Vagina (tissue), 2 donors: ENCODE data around the gene FBXW5. TPM values are rescaled to one million over a fixed set of nuclear protein-coding genes. Genes with fewer than 3 reads are reported as not detected.

Source experiments
- DNase-seq, 2 donors: peaks; one replicate each; pipeline ENCODE4 v3.0.0-alpha.2; 2017; ENCODE audit errors: extremely low spot score in 2 of 2
- H3K27ac ChIP-seq: fragments of 200-600 bp; sonication (generic); one replicate; pipeline ENCODE4 v1.5.1; 2019
- H3K27me3 ChIP-seq: fragments of 200-600 bp; sonication (generic); one replicate; pipeline ENCODE4 v1.5.1; 2019
- H3K36me3 ChIP-seq, 2 donors: fragments of 200-600 bp; sonication (generic); one replicate each; pipeline ENCODE4 v1.5.1; 2017 to 2019
- H3K4me1 ChIP-seq: fragments of 200-600 bp; sonication (generic); one replicate; pipeline ENCODE4 v1.5.1; 2019
- H3K4me3 ChIP-seq, 2 donors: fragments of 200-600 bp; sonication (generic); 1 replicate in 1 of 2; 2 replicates in 1 of 2; pipeline ENCODE4 v1.5.1; 2016 to 2019
- H3K9me3 ChIP-seq: fragments of 200-600 bp; sonication (generic); one replicate; pipeline ENCODE4 v1.5.1; 2019
- POLR2A ChIP-seq, 2 donors: fragments of 450-650 bp; IDR thresholded peaks; one replicate each; pipeline ENCODE4 v1.6.1; 2017; ENCODE audit warnings: antibody characterized with exemption in 2 of 2, mild to moderate bottlenecking in 2 of 2, moderate library complexity in 2 of 2
- POLR2AphosphoS5 ChIP-seq, 2 donors: sonication (generic); formaldehyde crosslinking; IDR thresholded peaks; one replicate each; pipeline ENCODE4 v1.9.0; 2017; ENCODE audit warnings: antibody characterized with exemption in 2 of 2, mild to moderate bottlenecking in 2 of 2, low read depth in 1 of 2; ENCODE audit not compliant: insufficient read depth in 1 of 2
- intact Hi-C: fragments of 100-400 bp; cut with DNase I; formaldehyde crosslinking; loops from one replicate; pipeline ENCODE4 v1.15.1; 2023
- total RNA-seq: library from RNA; depleted of rRNA; stranded (reverse); fragments of >200 nt; gene quantifications from one replicate; pipeline ENCODE4 v1.2.3, GENCODE V29; 2016
- TF ChIP-seq, protein P1 (sequence below), 3 experiments: fragments of 450-650 bp in 2 of 3; fragments of 200-600 bp in 1 of 3; sonication (generic) in 1 of 3; IDR thresholded peaks; one replicate each; pipeline ENCODE4 v1.5.1; 2017 to 2019; ENCODE audit warnings: antibody characterized with exemption in 3 of 3, mild to moderate bottlenecking in 2 of 3, moderate library complexity in 2 of 3

FBXW5 gene
- total RNA-seq, 1 donor from 2014 or later: 125 TPM

DNA sequence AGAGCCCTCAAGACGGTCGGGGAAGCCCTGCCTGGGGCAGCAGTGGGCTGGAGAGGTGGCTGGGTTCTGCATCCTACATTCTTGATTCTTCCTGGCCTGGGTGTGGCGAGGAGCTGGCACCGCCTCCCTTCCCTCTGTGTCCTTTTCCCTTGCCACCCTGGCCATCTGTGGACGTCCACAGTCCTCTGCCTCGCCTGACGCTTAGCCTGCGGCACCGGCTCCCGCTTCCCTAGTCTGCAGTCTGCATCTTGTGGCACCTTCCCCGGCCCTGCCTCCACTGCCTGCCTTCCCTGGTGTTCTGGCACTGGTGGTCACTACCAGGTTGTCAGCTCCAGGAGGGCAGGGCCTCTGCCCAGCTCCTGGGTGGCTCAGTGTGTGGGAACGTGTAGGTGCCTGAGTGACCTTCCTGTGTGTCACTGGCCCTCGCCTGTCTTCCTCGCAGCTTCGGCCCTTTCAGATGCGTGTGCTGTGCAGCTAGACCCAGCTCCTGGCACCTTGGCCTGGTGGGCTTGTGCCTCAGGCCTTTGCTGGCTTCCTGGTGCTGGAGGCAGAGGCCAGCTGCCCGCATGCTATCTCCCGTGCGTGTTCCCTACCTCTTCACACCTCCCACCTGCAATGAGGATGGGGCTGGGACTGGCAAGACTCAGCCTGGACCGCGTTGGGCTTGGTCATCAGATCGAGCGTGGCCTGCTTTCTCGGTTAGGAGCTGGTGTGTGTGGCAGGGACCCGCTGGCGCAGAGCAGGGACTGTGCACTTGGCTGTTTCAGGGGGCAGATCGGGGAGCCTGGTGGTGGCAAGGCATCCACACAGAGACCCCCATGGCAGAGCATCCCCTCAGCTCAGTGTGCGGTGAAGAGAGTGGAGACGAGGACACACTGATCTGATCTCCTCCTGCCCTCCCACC, 37.3 kb downstream of the FBXW5 start:
- Histone ChIP-seq H3K4me1 (peaks cover 17% of the 10 kb centered on the region), H3K27ac (no peak overlapping the region), H3K9me3 (no peaks in the 10 kb centered on the region), H3K4me3 (no peak overlapping the region), H3K27me3 (no peaks in the 10 kb centered on the region), H3K36me3 (peaks cover 0 to 15% of the 10 kb centered on the region in 2 donors)
- TF ChIP-seq POLR2AphosphoS5 (IDR thresholded peaks at IDR 0.05; ENCODE audit: insufficient read depth in 1 of 2, low read depth in 1 of 2) (no peak), POLR2A (IDR thresholded peaks at IDR 0.05) (no peak)
- TF ChIP-seq, protein P1, sequence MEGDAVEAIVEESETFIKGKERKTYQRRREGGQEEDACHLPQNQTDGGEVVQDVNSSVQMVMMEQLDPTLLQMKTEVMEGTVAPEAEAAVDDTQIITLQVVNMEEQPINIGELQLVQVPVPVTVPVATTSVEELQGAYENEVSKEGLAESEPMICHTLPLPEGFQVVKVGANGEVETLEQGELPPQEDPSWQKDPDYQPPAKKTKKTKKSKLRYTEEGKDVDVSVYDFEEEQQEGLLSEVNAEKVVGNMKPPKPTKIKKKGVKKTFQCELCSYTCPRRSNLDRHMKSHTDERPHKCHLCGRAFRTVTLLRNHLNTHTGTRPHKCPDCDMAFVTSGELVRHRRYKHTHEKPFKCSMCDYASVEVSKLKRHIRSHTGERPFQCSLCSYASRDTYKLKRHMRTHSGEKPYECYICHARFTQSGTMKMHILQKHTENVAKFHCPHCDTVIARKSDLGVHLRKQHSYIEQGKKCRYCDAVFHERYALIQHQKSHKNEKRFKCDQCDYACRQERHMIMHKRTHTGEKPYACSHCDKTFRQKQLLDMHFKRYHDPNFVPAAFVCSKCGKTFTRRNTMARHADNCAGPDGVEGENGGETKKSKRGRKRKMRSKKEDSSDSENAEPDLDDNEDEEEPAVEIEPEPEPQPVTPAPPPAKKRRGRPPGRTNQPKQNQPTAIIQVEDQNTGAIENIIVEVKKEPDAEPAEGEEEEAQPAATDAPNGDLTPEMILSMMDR (IDR thresholded peaks at IDR 0.05): no peak
- intact Hi-C loops: no loop called here
- no peak for DNase-seq

DNA sequence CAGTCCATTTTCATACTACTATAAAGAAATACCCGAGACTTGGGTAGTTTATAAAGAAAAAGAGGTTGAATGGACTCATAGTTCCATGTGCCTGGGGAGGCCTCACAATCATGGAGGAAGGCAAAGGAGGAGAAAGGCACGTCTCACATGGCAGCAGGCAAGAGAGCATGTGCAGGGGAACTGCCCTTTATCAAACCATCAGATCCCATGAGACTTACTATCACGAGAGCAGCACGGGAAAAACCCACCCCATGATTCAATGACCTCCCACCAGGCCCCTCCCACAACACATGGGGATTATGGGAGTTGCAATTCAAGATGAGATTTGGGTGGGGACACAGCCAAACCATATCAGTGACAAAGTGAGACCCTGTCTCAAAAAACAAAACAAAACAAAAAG, 38.3 kb downstream of the FBXW5 start:
- intact Hi-C loops: no loop called here
- Histone ChIP-seq H3K4me1 (peaks cover 27% of the 10 kb centered on the region), H3K9me3 (no peaks in the 10 kb centered on the region), H3K27me3 (no peaks in the 10 kb centered on the region), H3K4me3 (no peak overlapping the region), H3K27ac (no peak overlapping the region), H3K36me3 (peaks cover 0 to 15% of the 10 kb centered on the region in 2 donors)
- no peak for TF ChIP-seq POLR2A (IDR thresholded peaks at IDR 0.05)
- no peak for TF ChIP-seq POLR2AphosphoS5 (IDR thresholded peaks at IDR 0.05; ENCODE audit: insufficient read depth in 1 of 2, low read depth in 1 of 2)
- TF ChIP-seq, protein P1 (IDR thresholded peaks at IDR 0.05): no peak
- DNase-seq: no peak

DNA sequence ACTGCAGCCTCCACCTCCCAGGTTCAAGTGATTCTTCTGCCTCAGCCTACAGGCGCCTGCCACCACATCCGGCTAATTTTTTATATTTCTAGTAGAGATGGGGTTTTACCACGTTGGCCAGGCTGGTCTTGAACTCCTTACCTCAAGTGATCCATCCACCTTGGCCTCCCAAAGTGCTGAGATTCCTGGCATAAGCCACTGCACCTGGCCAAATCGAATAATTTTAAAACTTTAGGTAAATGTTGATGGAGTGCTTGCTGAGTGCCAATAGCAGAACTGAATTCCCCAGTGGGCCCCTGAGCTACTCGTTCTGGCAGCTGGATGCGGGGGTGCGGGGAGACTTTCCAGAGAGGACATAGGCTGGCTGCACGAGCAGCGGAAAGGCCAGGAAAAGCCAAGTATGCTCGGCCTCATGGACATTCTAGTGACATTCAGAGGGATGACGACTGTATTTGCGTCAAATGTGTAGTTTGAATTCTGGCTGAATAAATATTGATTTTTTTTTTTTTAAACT, 41.4 kb downstream of the FBXW5 start:
- Histone ChIP-seq H3K27ac (peak overlapping the region; percentile 77), H3K4me3 (no peak overlapping the region), H3K4me1 (peaks cover 37% of the 10 kb centered on the region), H3K27me3 (no peaks in the 10 kb centered on the region), H3K36me3 (peaks cover 0 to 21% of the 10 kb centered on the region in 2 donors), H3K9me3 (no peaks in the 10 kb centered on the region)
- DNase-seq: no peak
- intact Hi-C loops: no loop called here
- peak in 1 of 2 donors; percentile 8 for TF ChIP-seq POLR2AphosphoS5 (IDR thresholded peaks at IDR 0.05; ENCODE audit: insufficient read depth in 1 of 2, low read depth in 1 of 2)
- TF ChIP-seq, protein P1 (IDR thresholded peaks at IDR 0.05): no peak

DNA sequence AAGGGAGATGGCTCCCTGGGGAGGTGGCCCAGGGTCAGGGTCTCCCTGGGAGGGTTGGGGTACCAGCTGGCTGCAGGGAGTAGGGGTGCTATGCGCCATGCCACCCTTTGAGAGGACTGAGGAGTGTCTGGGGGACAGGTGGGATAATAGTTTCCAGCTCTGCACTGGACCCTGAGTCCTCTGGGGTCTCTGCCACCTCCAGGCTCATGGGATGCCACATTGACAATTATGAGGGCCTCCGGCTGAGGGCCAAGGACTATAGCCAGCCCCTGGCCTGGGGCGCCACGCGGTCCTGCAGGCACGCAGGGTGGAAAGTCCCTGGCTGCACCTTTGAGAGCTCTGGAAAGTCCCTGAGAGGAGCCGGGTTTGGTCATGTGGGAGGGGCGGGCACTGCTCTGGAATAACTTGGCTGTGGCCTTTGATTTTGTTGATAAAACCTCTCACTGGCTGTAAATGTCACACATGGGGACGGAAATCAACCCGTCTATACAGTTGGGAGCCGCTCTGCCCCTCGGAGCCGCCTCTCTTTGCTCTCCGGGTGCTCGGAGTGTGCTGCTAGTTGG, 42.2 kb downstream of the FBXW5 start:
- peak overlapping the region; percentile 77 for H3K27ac ChIP-seq
- peaks cover 37% of the 10 kb centered on the region for H3K4me1 ChIP-seq
- no peaks in the 10 kb centered on the region for H3K27me3 ChIP-seq
- peak; percentile 34 to 81 for TF ChIP-seq POLR2AphosphoS5 (IDR thresholded peaks at IDR 0.05; ENCODE audit: insufficient read depth in 1 of 2, low read depth in 1 of 2)
- no peak for TF ChIP-seq POLR2A (IDR thresholded peaks at IDR 0.05)
- peaks cover 0 to 19% of the 10 kb centered on the region in 2 donors for H3K36me3 ChIP-seq
- intact Hi-C loops: no loop called here
- peak overlapping the region; percentile 23 to 29 for H3K4me3 ChIP-seq
- H3K9me3 ChIP-seq: no peaks in the 10 kb centered on the region
- DNase-seq: no peak

DNA sequence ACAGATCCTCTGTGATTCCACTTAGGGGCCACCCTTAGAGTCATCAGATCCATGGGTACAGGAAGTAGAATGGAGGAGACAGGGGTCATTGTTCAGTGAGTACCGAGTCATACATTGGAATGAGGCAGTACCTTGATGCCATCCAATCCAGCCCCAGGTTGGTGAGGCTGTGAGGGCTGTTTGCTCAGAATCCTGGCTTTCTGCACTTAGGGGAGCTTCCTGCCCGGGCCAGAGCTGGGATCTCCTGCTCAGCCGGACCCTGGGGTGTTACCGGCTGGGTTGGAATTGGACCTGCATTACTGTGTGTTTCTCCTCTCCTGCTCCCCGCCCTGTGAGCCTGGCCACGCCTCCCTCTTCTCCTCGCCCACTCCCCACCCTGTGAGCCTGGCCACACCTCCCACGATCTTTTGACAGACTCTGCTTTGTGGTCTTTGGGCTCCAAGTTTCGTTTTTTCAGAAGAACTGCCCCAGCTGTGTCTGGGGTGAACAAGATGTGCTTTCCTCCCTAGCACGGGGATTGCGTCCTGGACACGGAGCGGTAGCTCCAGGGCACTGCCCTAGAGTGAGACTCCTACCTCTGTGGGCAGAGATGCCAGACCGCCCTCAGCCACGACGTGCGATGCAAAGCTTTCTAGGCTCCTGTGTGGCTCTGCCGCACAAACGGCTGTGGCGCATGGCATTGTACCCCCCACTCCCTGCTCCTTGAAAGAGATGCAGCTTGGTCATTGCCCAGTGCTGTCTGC, 42.9 kb downstream of the FBXW5 start:
- intact Hi-C loops: no loop called here
- Histone ChIP-seq H3K36me3 (peaks cover 0 to 19% of the 10 kb centered on the region in 2 donors), H3K27ac (peak overlapping the region; percentile 77), H3K4me3 (peak overlapping the region; percentile 23 to 29), H3K9me3 (no peaks in the 10 kb centered on the region), H3K4me1 (peaks cover 37% of the 10 kb centered on the region), H3K27me3 (no peaks in the 10 kb centered on the region)
- no peak for DNase-seq
- TF ChIP-seq, protein P1 (IDR thresholded peaks at IDR 0.05): no peak
- TF ChIP-seq POLR2AphosphoS5 (IDR thresholded peaks at IDR 0.05; ENCODE audit: insufficient read depth in 1 of 2, low read depth in 1 of 2): peak; percentile 8 to 10
